Stimulated activated CD8-positive, alpha-beta memory T cell treated with anti-CD3 and anti-CD28 coated beads, Interleukin-15, amount 100 ng/mL, for 48 hours (primary cell): Measurements from ENCODE around the gene OSBPL6.
A peak's percentile ranks its signal among the peaks of the same experiment; 100 is the strongest.

ENCODE experiments used
- DNase-seq, 2 donors: peaks; one replicate each; pipeline ENCODE4 v3.0.0-alpha.2; 2020; ENCODE audit warnings: low read depth in 2 of 2

The OSBPL6 gene

DNA sequence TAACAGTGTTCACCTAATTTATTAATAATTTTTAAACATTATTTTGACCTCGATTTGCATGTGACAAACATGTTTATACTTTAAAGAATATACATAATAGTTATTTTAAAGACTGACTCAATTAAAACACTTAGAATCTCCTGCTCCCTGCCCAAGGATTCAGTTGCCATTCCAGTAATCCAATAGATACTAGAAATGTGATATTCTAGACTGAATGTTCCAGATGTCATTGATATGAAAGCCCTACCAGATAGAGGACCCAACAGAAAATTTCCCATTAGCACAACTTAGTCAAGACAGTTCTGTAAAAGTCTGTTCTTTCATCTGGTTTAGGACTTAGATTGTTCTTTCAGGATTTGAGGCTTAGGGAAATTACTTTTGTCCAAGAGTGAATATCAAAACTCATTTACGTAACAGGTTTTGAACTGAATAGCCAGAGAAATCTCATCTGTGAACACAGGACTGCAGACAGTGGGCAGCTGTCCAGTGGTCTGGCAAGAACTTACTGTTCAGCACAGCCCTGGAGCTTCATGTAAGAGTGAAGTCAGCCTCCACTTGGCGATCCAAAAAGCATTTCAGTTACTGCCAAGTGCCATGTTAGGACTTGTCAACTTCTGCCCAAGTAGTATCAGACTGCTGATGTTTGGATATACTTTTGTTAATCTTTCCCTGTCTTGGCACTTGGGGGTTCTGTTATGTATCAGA, 77.5 kb downstream of the OSBPL6 start:
- no peak for DNase-seq

GRCh38 chr2:178273787-178274360, 79.6 kb downstream of the OSBPL6 start:
- DNase-seq: no peak

GRCh38 chr2:178275600-178275999, 81.3 kb downstream of the OSBPL6 start:
- no peak for DNase-seq

DNA sequence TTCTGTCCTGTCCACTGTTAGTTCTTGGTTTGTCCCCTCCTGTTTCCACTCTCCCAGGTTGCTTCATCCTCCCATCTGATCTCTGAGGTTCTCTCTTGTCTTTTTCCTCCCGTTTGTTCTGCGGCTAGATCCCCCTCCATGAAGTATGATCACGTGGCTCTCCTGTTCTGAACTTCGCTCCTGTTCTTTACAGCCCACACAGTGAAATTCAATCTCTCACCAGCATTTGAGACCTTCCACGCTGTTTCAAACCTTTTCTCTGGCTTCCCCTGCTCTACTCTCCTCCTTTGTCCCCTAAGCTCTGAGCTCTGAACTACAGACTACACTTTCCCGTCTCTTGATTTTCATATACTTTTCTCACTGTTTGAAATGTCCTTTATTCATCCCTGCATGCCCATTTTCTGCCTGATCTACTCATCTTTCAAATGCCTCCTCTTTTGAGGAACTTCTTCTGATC, 83.5 kb downstream of the OSBPL6 start:
- DNase-seq: no peak

DNA sequence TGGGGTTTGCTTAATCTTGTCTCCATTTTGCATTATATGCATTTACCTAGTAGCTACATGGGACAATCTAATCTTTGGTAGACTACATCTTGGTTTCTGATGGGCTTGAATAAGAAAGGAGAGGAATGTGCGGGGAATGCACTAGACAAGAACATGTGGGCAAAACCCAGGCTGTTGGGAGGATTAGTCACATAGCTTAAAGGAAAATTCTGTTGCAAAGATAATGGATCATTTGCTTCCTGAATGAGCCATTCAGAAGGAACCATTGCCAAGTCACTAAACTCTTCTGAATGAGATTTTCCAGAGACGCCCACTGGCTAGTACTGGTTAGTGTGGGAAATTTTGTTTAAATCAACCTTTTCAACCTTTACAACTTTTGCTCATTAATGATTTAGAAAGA, 84.8 kb downstream of the OSBPL6 start:
- no peak for DNase-seq

GRCh38 chr2:178279636-178280035, 85.3 kb downstream of the OSBPL6 start:
- DNase-seq: no peak

- peak in 1 of 2 donors; percentile 3 for DNase-seq
Observed at GRCh38 chr2:178280244-178280852, 86.0 kb downstream of the OSBPL6 start.

GRCh38 chr2:178282075-178282815, 87.9 kb downstream of the OSBPL6 start:
- no peak for DNase-seq

- no peak for DNase-seq
Observed at GRCh38 chr2:178283341-178283918, 89.1 kb downstream of the OSBPL6 start.

- DNase-seq: no peak
Observed at GRCh38 chr2:178284613-178285286, 90.4 kb downstream of the OSBPL6 start.

GRCh38 chr2:178285287-178285615, 90.9 kb downstream of the OSBPL6 start:
- no peak for DNase-seq

DNA sequence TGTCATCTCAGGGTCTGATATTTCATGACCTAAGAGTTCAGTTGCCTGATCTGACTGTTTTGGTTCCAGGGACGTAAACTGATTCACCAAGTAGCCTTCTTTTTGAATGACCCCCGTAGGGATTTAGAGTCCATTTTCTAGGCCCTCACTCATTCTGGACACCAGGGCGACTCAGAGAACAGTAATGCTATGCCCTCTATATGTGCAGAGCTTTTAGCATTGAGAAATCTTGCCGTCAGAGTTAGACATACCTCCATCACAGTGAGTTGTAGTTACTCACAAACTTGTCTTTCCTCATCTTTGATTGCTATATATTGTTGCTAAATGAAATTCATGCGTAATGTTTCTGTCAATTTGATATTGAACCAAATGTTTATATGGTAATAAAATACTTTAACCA, 92.3 kb downstream of the OSBPL6 start:
- no peak for DNase-seq

DNA sequence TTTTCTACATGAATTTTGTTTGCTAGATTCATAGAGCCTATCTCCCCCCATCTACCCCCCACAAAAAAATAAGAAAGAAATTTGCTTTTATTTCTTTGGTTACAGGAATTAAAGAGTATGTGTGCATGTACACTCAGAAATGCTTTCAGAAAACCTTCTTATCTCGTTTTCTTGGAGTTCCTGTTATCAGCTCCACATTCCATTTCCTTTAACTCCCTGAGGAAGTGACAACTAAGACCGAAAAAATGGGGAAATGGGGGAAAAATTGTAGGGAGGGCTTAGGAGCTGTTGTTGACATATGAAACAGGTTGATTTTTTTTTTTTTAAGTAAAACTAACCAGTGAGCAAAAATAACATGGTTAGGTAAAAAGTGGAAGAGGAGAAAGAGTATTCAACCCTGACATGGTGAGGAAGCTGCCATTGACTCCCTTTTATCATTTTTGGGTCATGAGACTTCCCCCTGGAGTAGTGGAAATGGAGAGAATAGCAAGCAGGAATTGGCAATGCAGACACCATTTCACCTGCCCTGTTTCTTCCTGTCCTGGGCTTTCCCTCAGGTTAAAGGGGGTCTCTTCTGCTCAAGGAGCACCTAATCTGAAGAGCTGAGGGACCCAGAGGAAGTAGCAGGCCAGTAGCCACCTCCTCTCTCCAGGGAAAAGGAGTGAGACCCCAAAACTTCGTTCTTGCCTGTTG, 93.5 kb downstream of the OSBPL6 start:
- DNase-seq: no peak

- DNase-seq: no peak
Observed at GRCh38 chr2:178291703-178292102, 97.4 kb downstream of the OSBPL6 start.

DNA sequence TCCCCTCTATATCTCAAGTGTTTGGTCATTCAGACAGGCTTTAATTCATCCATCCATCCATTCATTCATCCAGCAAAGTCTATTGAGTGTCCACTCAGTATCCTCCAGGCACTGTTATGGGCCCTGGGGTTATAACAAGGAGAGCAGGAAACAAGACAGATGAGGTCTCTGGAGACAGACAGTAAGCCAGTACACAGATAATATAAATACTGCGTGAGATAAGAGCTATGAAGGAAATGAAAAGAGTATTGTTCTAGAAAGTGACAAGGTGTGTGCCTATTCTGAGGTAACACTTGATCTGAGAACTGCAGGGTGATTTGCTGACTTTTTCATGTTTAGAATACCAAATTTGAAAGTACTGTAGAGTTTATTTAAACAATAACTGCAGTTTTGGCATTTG, 98.3 kb downstream of the OSBPL6 start:
- no peak for DNase-seq

DNA sequence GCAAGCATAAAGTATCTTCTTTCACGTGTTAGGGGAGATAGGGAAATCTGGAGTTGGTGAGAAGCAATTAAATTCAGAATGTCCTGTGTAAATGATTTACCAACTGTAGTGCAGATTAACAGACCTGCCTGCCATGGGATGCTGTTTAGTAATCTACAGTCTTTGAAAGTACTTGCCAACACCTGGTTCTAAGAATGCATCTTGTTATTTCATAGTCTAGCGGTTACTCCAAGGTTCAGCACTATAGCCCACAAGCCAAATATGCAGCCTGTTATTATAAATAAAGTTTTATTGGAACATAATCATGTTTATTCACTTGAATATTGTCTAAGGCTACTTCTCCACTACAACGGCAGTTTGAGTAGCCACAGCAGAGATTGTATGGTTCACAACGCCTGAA, 100.8 kb downstream of the OSBPL6 start:
- no peak for DNase-seq

DNA sequence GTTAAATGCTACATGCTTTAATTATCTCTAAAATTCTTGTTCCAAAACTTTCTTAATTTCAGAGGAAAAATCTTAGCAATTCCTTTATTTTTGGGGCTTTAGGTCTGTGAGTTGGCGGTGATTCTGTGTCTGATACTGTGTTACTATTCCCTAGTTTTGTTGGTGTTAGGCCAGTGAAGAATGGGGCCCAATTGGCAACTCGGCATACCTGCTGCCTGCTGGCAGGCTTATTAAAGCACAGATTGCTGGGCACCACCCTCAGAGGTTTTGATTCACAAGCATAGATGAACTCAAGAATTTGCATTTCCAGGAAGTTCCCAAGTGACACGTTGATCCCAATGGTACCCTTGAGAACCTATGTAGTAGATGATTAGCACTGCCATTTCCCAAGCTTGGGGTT, 101.6 kb downstream of the OSBPL6 start:
- DNase-seq: no peak

DNA sequence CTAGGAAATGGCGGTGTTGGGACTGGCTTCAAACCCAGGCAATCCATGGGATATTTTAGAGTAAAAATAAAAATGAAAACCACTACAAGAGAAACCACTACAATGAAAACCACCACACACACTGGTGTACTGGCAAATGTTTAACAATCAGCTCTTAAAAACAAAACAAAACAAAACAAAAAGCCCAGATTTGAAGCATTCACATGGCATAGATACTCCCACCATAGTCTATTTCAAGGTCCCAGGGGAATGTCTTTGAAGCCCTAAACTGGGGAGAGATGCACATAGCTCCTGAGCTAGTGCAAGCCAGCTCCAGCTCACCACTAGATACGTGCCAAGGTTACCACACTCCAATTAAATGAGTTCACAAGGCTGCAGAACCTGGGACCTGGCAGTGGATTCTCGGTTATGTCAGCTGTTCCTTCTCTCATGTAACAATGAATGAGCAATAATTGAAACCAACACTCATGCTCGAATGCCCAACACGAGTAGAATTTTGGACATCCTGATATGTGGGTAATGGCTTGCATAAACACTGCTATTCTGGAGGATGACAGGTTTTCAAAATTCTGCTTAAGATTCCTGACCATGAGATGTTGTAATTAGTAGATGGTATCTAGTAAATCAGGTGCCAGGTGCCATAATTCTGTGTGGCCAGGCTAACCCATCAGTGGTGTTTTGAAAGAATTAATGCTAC, 102.2 kb downstream of the OSBPL6 start:
- no peak for DNase-seq

DNA sequence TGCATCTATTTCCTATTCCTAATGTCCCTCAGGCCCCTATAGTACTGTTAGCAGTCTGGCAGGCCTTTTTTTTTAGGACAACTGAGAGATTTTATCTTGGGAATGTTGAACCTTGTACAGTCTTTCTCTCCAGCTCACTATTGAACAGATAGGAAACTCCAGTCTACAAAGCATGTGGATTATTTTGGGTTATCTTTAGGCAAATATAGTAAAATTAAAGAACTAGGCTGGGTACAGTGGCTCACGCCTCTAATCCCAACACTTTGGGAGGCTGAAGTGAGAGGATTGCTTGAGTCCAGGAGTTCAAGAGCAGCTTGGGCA, 102.7 kb downstream of the OSBPL6 start:
- no peak for DNase-seq

DNA sequence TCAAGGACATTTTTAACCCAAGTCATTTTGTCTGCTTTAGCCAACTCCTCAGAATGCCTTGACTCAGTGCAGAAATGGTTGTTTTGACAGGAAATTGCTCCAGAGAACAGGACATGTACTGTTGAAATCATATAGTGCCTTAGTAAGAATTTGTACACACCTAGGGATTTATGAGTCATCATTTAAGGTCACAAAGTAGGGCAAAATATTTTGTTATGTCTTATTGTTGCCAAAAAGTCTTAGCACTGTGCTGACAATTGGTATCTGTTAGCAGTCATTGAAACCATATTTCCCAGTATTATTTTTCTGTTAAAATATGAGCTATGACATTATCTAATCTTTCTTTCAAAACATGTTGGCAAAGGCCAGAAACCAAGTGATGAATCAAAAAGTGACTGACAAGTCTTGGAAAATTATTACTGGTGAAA, 104.5 kb downstream of the OSBPL6 start:
- DNase-seq: no peak
